Karpas-422 (cell line): ENCODE measurements around the gene ZNF787. TPM values are rescaled to one million over a fixed set of nuclear protein-coding genes. Genes with fewer than 3 reads are reported as not detected.

Experiments
- small RNA-seq: library from RNA; depleted of rRNA; stranded (forward); fragments of <200 nt; gene quantifications from one replicate; pipeline ENCODE3, GENCODE V24; 2014
- total RNA-seq: library from RNA; depleted of rRNA; stranded (reverse); fragments of >200 nt; shearing (Covaris generic); gene quantifications from 2 replicates; pipeline ENCODE4 v1.2.3, GENCODE V29; 2014; ENCODE audit warnings: low replicate concordance; rRNA removed

ZNF787 gene
- total RNA-seq, 1 experiment from 2014 or later, result 26.2 TPM

Small RNAs within 50 kb of the gene (small RNA-seq; reads per million reads assigned to genes)
- gene AC024580.2 (not detected), gene RF00019 (not detected)

Other genes starting within 250 kb of the ZNF787 start
- not detected in 2 replicates for gene NLRP13, start 189.0 kb downstream of the ZNF787 start, total RNA-seq
- not detected in 2 replicates for gene NLRP8, start 173.5 kb downstream of the ZNF787 start, total RNA-seq
- not detected in 2 replicates for gene NLRP5, start 134.5 kb downstream of the ZNF787 start, total RNA-seq
- gene ZNF444, start 20.0 kb upstream of the ZNF787 start, total RNA-seq, result 12.5 and 54.0 TPM in 2 replicates
- not detected in 2 replicates for gene GALP, start 54.7 kb upstream of the ZNF787 start, total RNA-seq
- 0.18 TPM in 1 of 2 replicates, not detected in the other for gene ZSCAN5B, start 76.5 kb upstream of the ZNF787 start, total RNA-seq
- not detected in 2 replicates for gene ZSCAN5C, start 81.0 kb upstream of the ZNF787 start, total RNA-seq
- not detected in 2 replicates for gene EDDM13, start 151.5 kb upstream of the ZNF787 start, total RNA-seq
- 14.4 and 16.2 TPM in 2 replicates for gene ZSCAN5A, start 193.5 kb upstream of the ZNF787 start, total RNA-seq